GM18517 (cell line): ENCODE results near the gene NPIPB9.

Experiments used
- ATAC-seq: cut with Tn5 transposase; IDR thresholded peaks from one replicate; pipeline ENCODE4 v1.9.1; 2021; ENCODE audit warnings: mild to moderate bottlenecking, moderate library complexity; ENCODE audit not compliant: unreplicated experiment

NPIPB9 gene

DNA sequence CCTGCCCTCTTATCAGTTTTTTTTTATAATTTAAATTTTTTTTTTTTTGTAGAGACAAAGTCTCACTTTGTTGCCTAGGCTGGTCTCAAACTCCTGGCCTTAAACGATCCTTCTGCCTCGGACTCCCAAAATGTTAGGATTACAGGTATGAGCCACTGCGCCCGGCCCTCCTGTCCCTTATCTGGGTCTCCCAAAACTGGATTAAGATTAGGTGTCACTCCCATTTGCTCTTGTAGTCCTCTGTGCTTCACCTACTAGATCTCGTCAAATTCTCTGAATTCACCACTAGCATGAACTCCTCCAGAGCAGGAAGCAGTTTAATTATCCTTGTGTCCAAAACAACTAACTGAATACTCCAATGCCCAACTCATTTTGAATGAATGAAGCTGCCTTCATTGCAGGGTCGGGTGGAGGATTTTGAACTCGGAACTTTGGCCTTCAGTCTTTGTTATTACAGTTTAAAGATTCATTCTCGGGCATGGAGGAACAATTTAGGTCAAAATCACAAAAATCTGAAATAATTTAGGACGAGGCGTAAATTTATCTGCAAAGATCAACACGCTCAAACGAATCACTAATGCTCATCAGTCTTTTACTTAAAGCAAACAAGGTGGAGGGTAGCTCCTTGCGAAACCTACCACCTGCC lies 70.4 kb downstream of the NPIPB9 start:
- ATAC-seq: no peak
